ENCODE results near the gene GNAQ.

- TF ChIP-seq, protein P1, sequence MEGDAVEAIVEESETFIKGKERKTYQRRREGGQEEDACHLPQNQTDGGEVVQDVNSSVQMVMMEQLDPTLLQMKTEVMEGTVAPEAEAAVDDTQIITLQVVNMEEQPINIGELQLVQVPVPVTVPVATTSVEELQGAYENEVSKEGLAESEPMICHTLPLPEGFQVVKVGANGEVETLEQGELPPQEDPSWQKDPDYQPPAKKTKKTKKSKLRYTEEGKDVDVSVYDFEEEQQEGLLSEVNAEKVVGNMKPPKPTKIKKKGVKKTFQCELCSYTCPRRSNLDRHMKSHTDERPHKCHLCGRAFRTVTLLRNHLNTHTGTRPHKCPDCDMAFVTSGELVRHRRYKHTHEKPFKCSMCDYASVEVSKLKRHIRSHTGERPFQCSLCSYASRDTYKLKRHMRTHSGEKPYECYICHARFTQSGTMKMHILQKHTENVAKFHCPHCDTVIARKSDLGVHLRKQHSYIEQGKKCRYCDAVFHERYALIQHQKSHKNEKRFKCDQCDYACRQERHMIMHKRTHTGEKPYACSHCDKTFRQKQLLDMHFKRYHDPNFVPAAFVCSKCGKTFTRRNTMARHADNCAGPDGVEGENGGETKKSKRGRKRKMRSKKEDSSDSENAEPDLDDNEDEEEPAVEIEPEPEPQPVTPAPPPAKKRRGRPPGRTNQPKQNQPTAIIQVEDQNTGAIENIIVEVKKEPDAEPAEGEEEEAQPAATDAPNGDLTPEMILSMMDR (IDR thresholded peaks at IDR 0.05): no peak
- no peak for TF ChIP-seq POLR2A (IDR thresholded peaks at IDR 0.05)
- no peak for TF ChIP-seq EP300 (IDR thresholded peaks at IDR 0.05)
These were observed 146.4 kb downstream of the GNAQ start for GRCh38 chr9:77885104-77885672.

Data from upper lobe of left lung (tissue), 4 donors.